ENCODE measurements around the gene ENOX1.

ENOX1 gene

DNA sequence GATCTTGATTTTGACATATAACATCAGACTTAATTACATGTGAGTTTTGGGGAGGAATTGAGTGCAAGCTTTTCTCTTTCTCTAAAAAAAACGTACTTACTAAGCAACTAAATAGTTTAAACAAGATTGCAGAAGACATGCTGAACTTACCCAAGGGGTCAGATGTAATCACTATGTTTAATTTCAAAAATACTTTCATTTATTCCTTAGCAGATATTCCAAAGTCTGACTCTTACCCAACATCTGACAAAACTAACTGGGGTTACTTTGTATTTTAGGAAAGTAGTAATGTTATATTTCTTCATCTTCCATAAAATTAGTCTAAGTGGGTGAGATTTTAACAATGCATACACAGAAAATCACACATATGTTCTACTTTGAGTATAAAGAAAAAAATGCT lies 493.2 kb downstream of the ENOX1 start:
- Histone ChIP-seq H3K27me3 (ENCODE audit: control insufficient read depth, insufficient read depth, low read length) (no peaks in the 10 kb centered on the region), H3K9ac (ENCODE audit: low read length) (no peak overlapping the region), H3K36me3 (ENCODE audit: control insufficient read depth, insufficient read depth, low read length) (no peaks in the 10 kb centered on the region), H3K4me3 (ENCODE audit: low read length) (no peak overlapping the region), H3K4me1 (ENCODE audit: control insufficient read depth, insufficient read depth, low read length) (peaks cover 7% of the 10 kb centered on the region), H3K27ac (ENCODE audit: low read depth, low read length) (no peak overlapping the region)

DNA sequence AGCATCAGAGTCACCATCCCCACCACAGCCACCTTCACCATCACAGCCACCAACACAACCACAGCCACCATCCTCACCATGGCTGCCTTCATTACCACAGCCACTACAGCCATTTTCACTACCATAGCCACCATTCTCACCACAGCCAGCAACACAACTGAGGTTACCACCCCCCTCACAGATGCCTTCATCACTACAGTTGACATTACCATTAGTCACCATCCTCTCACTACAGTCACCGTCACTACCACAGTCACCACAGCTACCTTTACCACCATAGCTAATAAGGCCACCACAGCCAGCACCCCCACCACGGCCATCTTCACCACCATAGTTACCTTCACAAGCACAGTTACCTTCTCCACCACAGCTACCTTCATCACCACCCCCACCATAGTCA lies 493.8 kb downstream of the ENOX1 start:
- Histone ChIP-seq H3K27me3 (ENCODE audit: control insufficient read depth, insufficient read depth, low read length) (no peaks in the 10 kb centered on the region), H3K4me3 (ENCODE audit: low read length) (no peak overlapping the region), H3K27ac (ENCODE audit: low read depth, low read length) (no peak overlapping the region), H3K36me3 (ENCODE audit: control insufficient read depth, insufficient read depth, low read length) (no peaks in the 10 kb centered on the region), H3K4me1 (ENCODE audit: control insufficient read depth, insufficient read depth, low read length) (peaks cover 4% of the 10 kb centered on the region), H3K9ac (ENCODE audit: low read length) (no peak overlapping the region)

DNA sequence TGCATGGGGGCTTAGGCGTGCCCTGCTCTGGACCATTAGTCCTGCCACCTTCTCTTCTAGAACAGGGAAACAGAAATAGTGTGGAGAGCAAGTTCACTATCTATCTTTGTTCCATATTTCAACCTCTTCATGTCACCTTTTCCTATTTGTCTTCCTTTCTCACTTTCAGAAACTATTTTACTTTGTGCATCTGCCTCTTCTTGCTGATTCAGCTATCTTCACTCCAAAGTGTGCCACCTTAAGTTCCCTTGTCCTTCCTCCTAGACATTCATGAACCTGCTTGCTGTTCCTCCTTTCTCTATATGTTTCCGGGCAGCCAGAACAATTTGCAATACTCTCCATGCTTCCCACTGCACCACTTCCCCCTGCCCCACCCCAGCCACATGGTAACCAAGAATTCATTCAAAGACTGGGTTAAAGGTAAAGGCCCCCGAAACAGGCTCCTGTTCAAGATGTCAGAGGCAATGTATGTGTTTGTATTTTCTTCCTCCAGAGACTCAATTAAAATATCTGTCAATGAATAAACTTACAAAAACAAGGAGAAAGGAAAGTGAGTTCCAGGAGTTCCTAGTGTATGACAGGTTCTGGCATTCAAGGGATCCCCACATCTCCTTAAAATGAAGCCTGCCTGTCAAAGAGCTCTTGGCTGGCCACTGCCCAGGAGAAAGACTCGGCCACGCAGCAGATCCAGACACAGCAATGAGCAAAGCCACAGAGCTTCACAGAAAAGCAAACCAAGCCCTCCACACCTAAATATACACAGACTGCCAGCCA lies 495.3 kb downstream of the ENOX1 start:
- Histone ChIP-seq H3K9ac (ENCODE audit: low read length) (no peak overlapping the region), H3K27me3 (ENCODE audit: control insufficient read depth, insufficient read depth, low read length) (no peaks in the 10 kb centered on the region), H3K4me3 (ENCODE audit: low read length) (no peak overlapping the region), H3K36me3 (ENCODE audit: control insufficient read depth, insufficient read depth, low read length) (no peaks in the 10 kb centered on the region), H3K4me1 (ENCODE audit: control insufficient read depth, insufficient read depth, low read length) (peaks cover 7% of the 10 kb centered on the region), H3K27ac (ENCODE audit: low read depth, low read length) (no peak overlapping the region)

DNA sequence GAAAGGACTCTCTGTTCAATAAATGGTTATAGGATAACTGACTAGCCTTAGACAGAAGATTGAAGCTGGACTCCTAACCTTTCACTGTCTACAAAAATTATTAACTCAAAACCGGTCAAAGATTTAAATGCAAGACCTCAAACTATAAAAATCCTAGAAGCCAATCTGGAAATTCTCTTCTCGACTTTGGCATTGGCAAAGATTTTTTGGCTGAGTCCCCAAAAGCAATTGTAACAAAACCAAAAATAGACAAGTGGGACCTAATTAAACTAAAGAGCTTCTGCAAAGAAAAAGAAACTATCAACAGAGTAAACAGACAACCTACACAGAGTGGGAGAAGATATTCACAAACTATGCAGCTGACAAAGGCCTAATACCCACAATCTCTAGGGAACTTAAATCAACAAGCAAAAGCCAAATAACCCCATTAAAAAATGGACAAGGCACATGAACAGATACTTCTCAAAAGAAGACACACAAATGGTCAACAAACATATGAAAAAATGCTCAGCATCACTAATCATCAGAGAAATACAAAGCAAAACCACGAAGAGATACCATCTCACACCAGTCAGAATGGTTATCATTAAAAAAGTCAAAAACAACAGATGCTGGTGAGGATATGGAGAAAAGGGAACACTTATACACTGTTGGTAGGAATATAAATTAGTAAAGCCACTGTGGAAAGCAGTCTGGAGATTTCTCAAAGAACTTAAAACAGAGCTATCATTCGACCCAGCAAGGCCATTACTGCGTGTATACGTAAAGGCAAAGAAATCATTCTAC lies 497.1 kb downstream of the ENOX1 start:
- H3K4me3 ChIP-seq (ENCODE audit: low read length): no peak overlapping the region
- no peak overlapping the region for H3K9ac ChIP-seq (ENCODE audit: low read length)
- H3K4me1 ChIP-seq (ENCODE audit: control insufficient read depth, insufficient read depth, low read length): peaks cover 9% of the 10 kb centered on the region
- no peaks in the 10 kb centered on the region for H3K27me3 ChIP-seq (ENCODE audit: control insufficient read depth, insufficient read depth, low read length)
- peak overlapping the region; percentile 35 for H3K27ac ChIP-seq (ENCODE audit: low read depth, low read length)
- H3K36me3 ChIP-seq (ENCODE audit: control insufficient read depth, insufficient read depth, low read length): no peaks in the 10 kb centered on the region

DNA sequence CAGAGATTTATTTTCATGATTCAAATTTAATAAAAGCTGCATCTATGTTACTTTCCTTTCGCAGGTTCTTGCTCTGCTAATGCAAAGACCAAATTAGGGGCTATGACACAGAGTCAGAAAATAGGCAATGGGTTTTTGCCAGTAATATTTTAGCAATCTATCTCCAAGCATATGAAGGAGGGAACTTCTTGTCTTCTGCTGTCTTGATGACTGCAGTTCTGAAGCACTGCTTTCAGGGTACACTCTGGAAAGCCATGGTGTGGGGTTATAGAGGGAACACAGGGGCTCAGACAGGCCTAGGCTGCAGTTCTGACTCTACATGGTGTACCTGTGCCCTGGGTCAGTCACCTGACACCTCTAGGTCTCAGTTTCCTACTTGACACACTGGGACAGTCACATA lies 500.0 kb downstream of the ENOX1 start:
- Histone ChIP-seq H3K9ac (ENCODE audit: low read length) (no peak overlapping the region), H3K4me1 (ENCODE audit: control insufficient read depth, insufficient read depth, low read length) (peaks cover 7% of the 10 kb centered on the region), H3K27ac (ENCODE audit: low read depth, low read length) (no peak overlapping the region), H3K4me3 (ENCODE audit: low read length) (no peak overlapping the region), H3K36me3 (ENCODE audit: control insufficient read depth, insufficient read depth, low read length) (no peaks in the 10 kb centered on the region), H3K27me3 (ENCODE audit: control insufficient read depth, insufficient read depth, low read length) (no peaks in the 10 kb centered on the region)

GRCh38 chr13:43285933-43286597 lies 500.7 kb downstream of the ENOX1 start:
- H3K4me1 ChIP-seq (ENCODE audit: control insufficient read depth, insufficient read depth, low read length): peaks cover 7% of the 10 kb centered on the region
- no peak overlapping the region for H3K9ac ChIP-seq (ENCODE audit: low read length)
- no peaks in the 10 kb centered on the region for H3K27me3 ChIP-seq (ENCODE audit: control insufficient read depth, insufficient read depth, low read length)
- H3K27ac ChIP-seq (ENCODE audit: low read depth, low read length): no peak overlapping the region
- H3K4me3 ChIP-seq (ENCODE audit: low read length): no peak overlapping the region
- H3K36me3 ChIP-seq (ENCODE audit: control insufficient read depth, insufficient read depth, low read length): no peaks in the 10 kb centered on the region

DNA sequence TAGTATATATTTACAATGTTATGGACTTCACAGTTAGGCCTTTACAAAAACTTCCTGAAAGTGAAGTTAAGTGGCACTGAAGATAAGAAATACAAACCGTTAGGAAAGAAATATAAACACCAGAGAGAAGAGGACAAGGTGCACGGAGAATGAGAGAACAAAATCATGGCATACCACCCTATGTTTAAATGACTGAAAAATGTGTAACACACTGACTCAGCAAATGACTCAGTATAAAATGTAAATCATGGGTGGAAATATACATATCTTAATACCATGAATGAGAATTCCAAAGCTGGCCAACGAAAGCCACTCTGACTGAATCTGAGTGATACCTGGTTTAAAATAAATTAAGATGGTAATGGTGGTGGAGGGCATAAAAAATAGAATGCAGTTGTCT lies 502.6 kb downstream of the ENOX1 start:
- H3K27ac ChIP-seq (ENCODE audit: low read depth, low read length): no peak overlapping the region

DNA sequence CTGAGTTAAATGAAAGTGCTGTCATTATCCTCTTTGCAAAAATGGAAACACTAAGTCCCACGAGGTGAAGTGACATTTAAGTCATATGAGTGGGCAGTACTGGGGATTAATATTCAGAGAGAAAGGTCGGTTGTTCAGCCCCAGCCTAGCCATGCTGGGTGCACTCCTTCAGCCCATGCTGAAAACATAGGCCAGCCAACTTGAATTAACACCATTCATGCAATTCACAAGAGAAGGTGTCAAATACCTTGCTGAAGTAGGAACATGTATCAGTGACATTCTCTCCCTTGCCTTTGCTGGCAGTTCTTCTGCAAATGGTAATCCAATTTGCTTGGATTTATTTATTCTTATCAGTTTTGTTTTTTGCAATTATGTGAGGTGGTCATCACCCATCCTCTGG lies 507.1 kb downstream of the ENOX1 start:
- H3K4me3 ChIP-seq (ENCODE audit: low read length): no peak overlapping the region
- H3K27ac ChIP-seq (ENCODE audit: low read depth, low read length): no peak overlapping the region
- H3K27me3 ChIP-seq (ENCODE audit: control insufficient read depth, insufficient read depth, low read length): no peaks in the 10 kb centered on the region
- no peak overlapping the region for H3K9ac ChIP-seq (ENCODE audit: low read length)
- H3K36me3 ChIP-seq (ENCODE audit: control insufficient read depth, insufficient read depth, low read length): no peaks in the 10 kb centered on the region
- peaks cover 4% of the 10 kb centered on the region for H3K4me1 ChIP-seq (ENCODE audit: control insufficient read depth, insufficient read depth, low read length)

More for the DNA sequence above, 502.6 kb downstream of the ENOX1 start:
- H3K27me3 ChIP-seq (ENCODE audit: control insufficient read depth, insufficient read depth, low read length): no peaks in the 10 kb centered on the region
- no peak overlapping the region for H3K4me3 ChIP-seq (ENCODE audit: low read length)
- no peak overlapping the region for H3K9ac ChIP-seq (ENCODE audit: low read length)
- H3K4me1 ChIP-seq (ENCODE audit: control insufficient read depth, insufficient read depth, low read length): peaks cover 7% of the 10 kb centered on the region
- H3K36me3 ChIP-seq (ENCODE audit: control insufficient read depth, insufficient read depth, low read length): no peaks in the 10 kb centered on the region

- Histone ChIP-seq H3K27ac (ENCODE audit: low read depth, low read length) (no peak overlapping the region), H3K9ac (ENCODE audit: low read length) (no peak overlapping the region), H3K36me3 (ENCODE audit: control insufficient read depth, insufficient read depth, low read length) (no peaks in the 10 kb centered on the region), H3K27me3 (ENCODE audit: control insufficient read depth, insufficient read depth, low read length) (no peaks in the 10 kb centered on the region), H3K4me1 (ENCODE audit: control insufficient read depth, insufficient read depth, low read length) (peaks cover 5% of the 10 kb centered on the region), H3K4me3 (ENCODE audit: low read length) (no peak overlapping the region)
Observed at GRCh38 chr13:43278127-43278526, 508.6 kb downstream of the ENOX1 start.

DNA sequence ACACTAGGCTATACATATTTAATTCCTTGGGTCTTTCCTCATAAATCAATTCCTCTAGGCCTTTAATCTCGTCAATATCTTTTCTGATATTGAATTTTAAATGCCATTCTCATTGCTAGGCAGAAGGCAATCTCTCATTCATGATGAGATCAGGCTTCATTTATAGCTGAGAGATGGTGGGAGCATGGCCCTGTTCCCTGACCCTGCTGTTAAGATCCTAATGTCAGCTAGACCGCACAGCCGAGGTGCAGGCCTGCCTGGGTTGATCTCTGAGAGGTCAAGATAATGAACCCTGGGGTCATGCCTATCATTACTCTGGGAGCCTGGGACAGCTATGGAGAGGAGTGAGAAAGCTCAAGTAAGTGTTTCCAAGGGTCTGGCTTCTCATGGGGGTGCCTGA lies 509.6 kb downstream of the ENOX1 start:
- no peak overlapping the region for H3K9ac ChIP-seq (ENCODE audit: low read length)
- no peaks in the 10 kb centered on the region for H3K36me3 ChIP-seq (ENCODE audit: control insufficient read depth, insufficient read depth, low read length)
- H3K4me1 ChIP-seq (ENCODE audit: control insufficient read depth, insufficient read depth, low read length): peaks cover 5% of the 10 kb centered on the region
- H3K4me3 ChIP-seq (ENCODE audit: low read length): no peak overlapping the region
- no peaks in the 10 kb centered on the region for H3K27me3 ChIP-seq (ENCODE audit: control insufficient read depth, insufficient read depth, low read length)
- no peak overlapping the region for H3K27ac ChIP-seq (ENCODE audit: low read depth, low read length)

DNA sequence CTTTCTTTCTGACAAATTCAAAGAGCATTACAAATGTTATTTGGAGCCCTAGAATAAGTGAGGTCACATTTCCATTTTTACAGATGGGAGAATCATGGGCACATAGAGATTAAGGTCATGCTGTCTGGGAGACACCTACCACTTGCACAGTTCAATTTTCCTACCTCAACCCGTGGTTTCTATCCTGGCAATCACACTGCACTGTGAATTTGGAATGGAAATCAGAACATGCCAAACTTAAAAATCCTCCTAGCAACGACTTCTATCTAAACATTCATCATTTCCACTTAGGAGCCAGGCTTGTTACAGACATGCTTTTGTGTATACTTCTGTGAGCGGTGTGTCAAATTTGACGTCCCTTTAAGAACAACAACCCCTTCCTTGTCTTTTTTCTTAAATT lies 511.9 kb downstream of the ENOX1 start:
- no peak overlapping the region for H3K27ac ChIP-seq (ENCODE audit: low read depth, low read length)

GRCh38 chr13:43273362-43273761 lies 513.4 kb downstream of the ENOX1 start:
- no peak overlapping the region for H3K4me3 ChIP-seq (ENCODE audit: low read length)

More for the DNA sequence above, 511.9 kb downstream of the ENOX1 start:
- H3K36me3 ChIP-seq (ENCODE audit: control insufficient read depth, insufficient read depth, low read length): no peaks in the 10 kb centered on the region
- H3K9ac ChIP-seq (ENCODE audit: low read length): no peak overlapping the region
- H3K4me1 ChIP-seq (ENCODE audit: control insufficient read depth, insufficient read depth, low read length): peaks cover 16% of the 10 kb centered on the region
- no peaks in the 10 kb centered on the region for H3K27me3 ChIP-seq (ENCODE audit: control insufficient read depth, insufficient read depth, low read length)
- no peak overlapping the region for H3K4me3 ChIP-seq (ENCODE audit: low read length)

More at GRCh38 chr13:43273362-43273761, 513.4 kb downstream of the ENOX1 start:
- H3K9ac ChIP-seq (ENCODE audit: low read length): no peak overlapping the region
- no peak overlapping the region for H3K27ac ChIP-seq (ENCODE audit: low read depth, low read length)
- no peaks in the 10 kb centered on the region for H3K36me3 ChIP-seq (ENCODE audit: control insufficient read depth, insufficient read depth, low read length)
- H3K4me1 ChIP-seq (ENCODE audit: control insufficient read depth, insufficient read depth, low read length): peaks cover 30% of the 10 kb centered on the region
- no peaks in the 10 kb centered on the region for H3K27me3 ChIP-seq (ENCODE audit: control insufficient read depth, insufficient read depth, low read length)

Measured in rectal smooth muscle tissue (tissue), 1 donor.